HepG2 (cell line): ENCODE results near the gene ABCA13. TPM values are rescaled to one million over a fixed set of nuclear protein-coding genes. Genes with fewer than 3 reads are reported as not detected.

ENCODE experiments used
- ATAC-seq: fragments of 200-7000 bp; cut with Tn5 transposase; 3 replicates; pipeline ENCODE4 v1.9.1; 2020; ENCODE audit warnings: mild to moderate bottlenecking, moderate library complexity
- BruUV-seq: library from RNA; stranded (reverse); fragments of 400-500 nt; replicated peaks from 2 replicates; lab custom pipeline; 2021; lab: Mats Ljungman, UMichigan
- CTCF ChIA-PET: fragments of 300-600 bp; formaldehyde crosslinking; extraction: SDS; loops from one replicate; lab custom pipeline; 2021; ENCODE audit warnings: low total read pairs, inconsistent platforms, low intra/inter-chr PET ratio; lab: Yijun Ruan, JAX
- POLR2A ChIA-PET: fragments of 350-600 bp; sonication (Branson Sonifier 250); formaldehyde crosslinking; loops from one replicate; lab custom pipeline; 2020; ENCODE audit warnings: antibody characterized with exemption, inconsistent platforms; lab: Yijun Ruan, JAX
- DNase-seq: peaks from one replicate; pipeline ENCODE4 v3.0.0-alpha.2; 2015; ENCODE audit warnings: low spot score
- FAIRE-seq: peaks from 3 replicates; lab custom pipeline; 2011; peaks lifted over from hg19 to GRCh38; lab: Jason Lieb, UNC
- H2AFZ ChIP-seq: one replicate; pipeline ENCODE4 v1.6.1; 2011; ENCODE audit warnings: low read length, inconsistent platforms
- H3K27ac ChIP-seq: fragments of 300-600 bp; 3 replicates; pipeline ENCODE4 v1.8.0; 2011; ENCODE audit warnings: mixed run types, mild to moderate bottlenecking, mixed read lengths, low read length, inconsistent platforms; ENCODE audit not compliant: insufficient read depth; ENCODE audit errors: extremely low read length
- H3K27me3 ChIP-seq, 2 experiments: fragments of 200-600 bp in 1 of 2; 2 replicates in 1 of 2; 3 replicates in 1 of 2; pipeline versions ENCODE4 v1.6.0 to v1.8.0; 2011; ENCODE audit warnings: low read length in 2 of 2, mild to moderate bottlenecking in 2 of 2, moderate library complexity in 2 of 2, inconsistent platforms in 1 of 2; ENCODE audit not compliant: insufficient read depth in 2 of 2, control insufficient read depth in 1 of 2
- H3K36me3 ChIP-seq, 2 experiments: fragments of 200-600 bp in 1 of 2; replicated peaks in 1 of 2; 2 replicates in 1 of 2; 3 replicates in 1 of 2; pipeline versions ENCODE4 v1.5.1 to v1.8.0; 2011; ENCODE audit warnings: low read length in 2 of 2, inconsistent platforms in 1 of 2; ENCODE audit not compliant: insufficient read depth in 2 of 2, control insufficient read depth in 1 of 2
- H3K4me1 ChIP-seq: 2 replicates; pipeline ENCODE4 v1.5.1; 2012; ENCODE audit warnings: low read length, inconsistent platforms; ENCODE audit not compliant: insufficient read depth
- H3K4me2 ChIP-seq: 2 replicates; pipeline ENCODE4 v1.6.0; 2011; ENCODE audit warnings: low read depth, low read length, inconsistent platforms
- H3K4me3 ChIP-seq, 3 experiments: fragments of 200-600 bp in 1 of 3; sonication (generic), shearing (Covaris generic) in 1 of 3; replicated peaks in 1 of 3; 2 replicates each; pipeline ENCODE4 v1.5.1; 2011 to 2016; ENCODE audit warnings: low read length in 3 of 3, inconsistent platforms in 2 of 3, low read depth in 2 of 3, mild to moderate bottlenecking in 2 of 3, control low read depth in 1 of 3, mixed read lengths in 1 of 3; ENCODE audit not compliant: insufficient read depth in 1 of 3
- H3K79me2 ChIP-seq: one replicate; pipeline ENCODE4 v1.6.1; 2011; ENCODE audit warnings: low read length, inconsistent platforms; ENCODE audit not compliant: insufficient read depth
- H3K9ac ChIP-seq: 2 replicates; pipeline ENCODE4 v1.6.0; 2011; ENCODE audit warnings: mild to moderate bottlenecking, low read depth, low read length, inconsistent platforms; ENCODE audit not compliant: insufficient read depth
- H3K9me3 ChIP-seq: 2 replicates; pipeline ENCODE4 v1.5.1; 2012; ENCODE audit warnings: mild to moderate bottlenecking, low read length
- H4K20me1 ChIP-seq: 2 replicates; pipeline ENCODE4 v1.6.0; 2011; ENCODE audit warnings: inconsistent platforms, mild to moderate bottlenecking, low read length, moderate library complexity; ENCODE audit not compliant: insufficient read depth
- AGO1 ChIP-seq: fragments of 200-400 bp; formaldehyde crosslinking; IDR thresholded peaks from 2 replicates; pipeline ENCODE4 v1.6.1; 2017; ENCODE audit warnings: mild to moderate bottlenecking, low read depth, low read length, moderate library complexity; ENCODE audit not compliant: poor library complexity, severe bottlenecking
- MBNL3 ChIP-seq: fragments of 250-450 bp; sonication (Bioruptor Pico); conservative IDR thresholded peaks from 2 replicates; pipeline ENCODE4 v1.8.0; 2022; ENCODE audit warnings: mild to moderate bottlenecking, inconsistent platforms
- PHF8 ChIP-seq: sonication (generic); formaldehyde crosslinking; IDR thresholded peaks from 2 replicates; pipeline ENCODE4 v1.5.0; 2020; ENCODE audit warnings: missing genetic modification reagents
- STAG1 ChIP-seq: sonication (generic); formaldehyde crosslinking; IDR thresholded peaks from 2 replicates; pipeline ENCODE4 v1.4.0; 2020; ENCODE audit warnings: missing genetic modification reagents
- YEATS2 ChIP-seq: sonication (generic); formaldehyde crosslinking; IDR thresholded peaks from 2 replicates; pipeline ENCODE4 v1.4.0; 2020; ENCODE audit warnings: missing genetic modification reagents, borderline replicate concordance
- ZBTB1 ChIP-seq: sonication (generic); formaldehyde crosslinking; IDR thresholded peaks from 2 replicates; pipeline ENCODE4 v1.4.0; 2020; ENCODE audit warnings: missing genetic modification reagents, borderline replicate concordance
- ZBTB8A ChIP-seq: sonication (generic); formaldehyde crosslinking; IDR thresholded peaks from 2 replicates; pipeline ENCODE4 v1.4.0; 2020; ENCODE audit warnings: mild to moderate bottlenecking, low read depth, missing genetic modification reagents, borderline replicate concordance
- ZFP82 ChIP-seq: sonication (generic); formaldehyde crosslinking; IDR thresholded peaks from 2 replicates; pipeline ENCODE4 v1.5.1; 2020; ENCODE audit warnings: mild to moderate bottlenecking, missing genetic modification reagents, borderline replicate concordance
- ZNF24 ChIP-seq: fragments of 450-650 bp; IDR thresholded peaks from 2 replicates; pipeline ENCODE4 v1.6.1; 2017; ENCODE audit warnings: antibody characterized with exemption, mild to moderate bottlenecking
- ZNF484 ChIP-seq: sonication (generic); formaldehyde crosslinking; IDR thresholded peaks from 2 replicates; pipeline ENCODE4 v1.5.1; 2020; ENCODE audit warnings: mild to moderate bottlenecking, low read depth, missing genetic modification reagents, borderline replicate concordance
- ZNF660 ChIP-seq: sonication (generic); formaldehyde crosslinking; IDR thresholded peaks from 2 replicates; pipeline ENCODE4 v1.5.1; 2020; ENCODE audit warnings: mild to moderate bottlenecking, low read depth, missing genetic modification reagents, borderline replicate concordance
- ZSCAN31 ChIP-seq: sonication (generic); formaldehyde crosslinking; IDR thresholded peaks from 2 replicates; pipeline ENCODE4 v1.5.0; 2020; ENCODE audit warnings: low read depth, mild to moderate bottlenecking, missing genetic modification reagents
- in situ Hi-C: cut with HindIII; loops from 2 replicates; pipeline ENCODE4 v1.10.0; 2017; ENCODE audit warnings: low pct_unique_long_range_greater_than_20kb; ENCODE audit not compliant: extremely low pct_ligation_motif_present
- intact Hi-C: fragments of 100-400 bp; cut with micrococcal nuclease; formaldehyde crosslinking; loops from one replicate; pipeline ENCODE4 v1.10.0; 2022; ENCODE audit not compliant: unreplicated experiment
- polyA plus RNA-seq, 8 experiments: library from polyadenylated mRNA; depleted of rRNA in 3 of 8; stranded (reverse) in 7 of 8; unstranded in 1 of 8; fragments of >200 nt; fragmentation: Illumina TruSeq in 4 of 8; extraction: Trizol in 4 of 8; gene quantifications; 2 replicates each; pipeline versions ENCODE4 v1.2.1 to v1.2.3, GENCODE V29; 2011 to 2016; ENCODE audit warnings: low read depth in 4 of 8, missing spikeins in 1 of 8, mixed read lengths in 1 of 8; ENCODE audit not compliant: insufficient read depth in 1 of 8
- total RNA-seq, 5 experiments: library from RNA; depleted of rRNA; stranded (reverse); fragments of >200 nt; fragmentation: Illumina TruSeq; extraction: Trizol; gene quantifications; 2 replicates each; pipeline ENCODE4 v1.2.3, GENCODE V29; 2016; ENCODE audit warnings: low read depth in 1 of 5
- TF ChIP-seq, protein P1 (sequence below): sonication (generic); formaldehyde crosslinking; IDR thresholded peaks from 2 replicates; pipeline ENCODE4 v1.5.1; 2020; ENCODE audit warnings: missing genetic modification reagents, mild to moderate bottlenecking, borderline replicate concordance
- TF ChIP-seq, protein P2 (sequence below): sonication (generic); formaldehyde crosslinking; conservative IDR thresholded peaks from 2 replicates; pipeline ENCODE4 v1.4.0; 2020; ENCODE audit warnings: missing genetic modification reagents
- TF ChIP-seq, protein P3 (sequence below): sonication (generic); formaldehyde crosslinking; IDR thresholded peaks from 2 replicates; pipeline ENCODE4 v1.9.0; 2021; ENCODE audit warnings: mild to moderate bottlenecking, missing genetic modification reagents

Gene ABCA13
- total and polyA plus RNA-seq, 2 of the 13 experiments (the other 11 are each of a cell fraction or from before 2014, with no cell fraction given) = 0.03 TPM; not detected in 1

DNA sequence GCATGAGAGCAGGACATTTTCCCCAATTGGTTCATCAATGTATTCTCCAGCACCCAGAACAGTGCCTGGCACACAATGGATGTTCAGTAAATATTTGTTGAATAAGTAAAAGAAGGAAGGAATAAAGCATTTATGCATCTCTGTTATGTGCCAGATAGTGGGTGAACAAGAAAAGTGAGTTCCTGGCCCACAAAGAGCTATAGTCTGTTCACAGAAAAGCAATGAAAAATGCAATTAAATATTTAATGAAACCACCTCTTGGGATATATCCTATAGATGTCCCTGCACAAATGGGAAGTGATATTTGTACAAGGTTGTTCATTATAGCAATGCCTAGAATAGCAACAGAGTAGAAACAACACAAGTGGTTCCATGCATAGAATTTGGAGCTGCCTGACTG lies 2.1 kb downstream of the ABCA13 start:
- DNase-seq (no peak), FAIRE-seq (no peak), ATAC-seq (no peak)
- H3K4me3 ChIP-seq = no peak overlapping the region
- no peak overlapping the region for H3K27ac ChIP-seq
- intact Hi-C loops (no loop called here), in situ Hi-C loops (no loop called here)
- no peaks in the 10 kb centered on the region for H4K20me1 ChIP-seq
- no peak overlapping the region for H3K9ac ChIP-seq
- no peak overlapping the region for H2AFZ ChIP-seq
- no TSS peak for BruUV-seq
- H3K36me3 ChIP-seq = no peaks in the 10 kb centered on the region
- H3K4me2 ChIP-seq = no peak overlapping the region
- POLR2A ChIA-PET = no interaction called here
- H3K9me3 ChIP-seq = no peaks in the 10 kb centered on the region
- H3K79me2 ChIP-seq = no peaks in the 10 kb centered on the region
- CTCF ChIA-PET = no interaction called here
- H3K27me3 ChIP-seq = peaks cover 0 to 8% of the 10 kb centered on the region in 2 experiments; a peak in 2 of 5 replicates
- no peaks in the 10 kb centered on the region for H3K4me1 ChIP-seq
- TF ChIP-seq PHF8 (CRISPR knock-in tag) = no peak
- no peak for TF ChIP-seq YEATS2 (CRISPR knock-in tag)
- TF ChIP-seq, protein P1, sequence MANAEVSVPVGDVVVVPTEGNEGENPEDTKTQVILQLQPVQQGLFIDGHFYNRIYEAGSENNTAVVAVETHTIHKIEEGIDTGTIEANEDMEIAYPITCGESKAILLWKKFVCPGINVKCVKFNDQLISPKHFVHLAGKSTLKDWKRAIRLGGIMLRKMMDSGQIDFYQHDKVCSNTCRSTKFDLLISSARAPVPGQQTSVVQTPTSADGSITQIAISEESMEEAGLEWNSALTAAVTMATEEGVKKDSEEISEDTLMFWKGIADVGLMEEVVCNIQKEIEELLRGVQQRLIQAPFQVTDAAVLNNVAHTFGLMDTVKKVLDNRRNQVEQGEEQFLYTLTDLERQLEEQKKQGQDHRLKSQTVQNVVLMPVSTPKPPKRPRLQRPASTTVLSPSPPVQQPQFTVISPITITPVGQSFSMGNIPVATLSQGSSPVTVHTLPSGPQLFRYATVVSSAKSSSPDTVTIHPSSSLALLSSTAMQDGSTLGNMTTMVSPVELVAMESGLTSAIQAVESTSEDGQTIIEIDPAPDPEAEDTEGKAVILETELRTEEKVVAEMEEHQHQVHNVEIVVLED (CRISPR knock-in tag) = no peak
- no peak for TF ChIP-seq ZSCAN31 (CRISPR knock-in tag)
- TF ChIP-seq MBNL3 = no peak
- no peak for TF ChIP-seq ZNF24
- TF ChIP-seq STAG1 (CRISPR knock-in tag) = no peak
- TF ChIP-seq ZNF660 (CRISPR knock-in tag) = no peak
- TF ChIP-seq ZFP82 (CRISPR knock-in tag) = no peak
- TF ChIP-seq, protein P2, sequence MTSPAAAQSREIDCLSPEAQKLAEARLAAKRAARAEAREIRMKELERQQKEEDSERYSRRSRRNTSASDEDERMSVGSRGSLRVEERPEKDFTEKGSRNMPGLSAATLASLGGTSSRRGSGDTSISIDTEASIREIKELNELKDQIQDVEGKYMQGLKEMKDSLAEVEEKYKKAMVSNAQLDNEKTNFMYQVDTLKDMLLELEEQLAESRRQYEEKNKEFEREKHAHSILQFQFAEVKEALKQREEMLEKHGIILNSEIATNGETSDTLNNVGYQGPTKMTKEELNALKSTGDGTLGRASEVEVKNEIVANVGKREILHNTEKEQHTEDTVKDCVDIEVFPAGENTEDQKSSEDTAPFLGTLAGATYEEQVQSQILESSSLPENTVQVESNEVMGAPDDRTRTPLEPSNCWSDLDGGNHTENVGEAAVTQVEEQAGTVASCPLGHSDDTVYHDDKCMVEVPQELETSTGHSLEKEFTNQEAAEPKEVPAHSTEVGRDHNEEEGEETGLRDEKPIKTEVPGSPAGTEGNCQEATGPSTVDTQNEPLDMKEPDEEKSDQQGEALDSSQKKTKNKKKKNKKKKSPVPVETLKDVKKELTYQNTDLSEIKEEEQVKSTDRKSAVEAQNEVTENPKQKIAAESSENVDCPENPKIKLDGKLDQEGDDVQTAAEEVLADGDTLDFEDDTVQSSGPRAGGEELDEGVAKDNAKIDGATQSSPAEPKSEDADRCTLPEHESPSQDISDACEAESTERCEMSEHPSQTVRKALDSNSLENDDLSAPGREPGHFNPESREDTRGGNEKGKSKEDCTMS (CRISPR knock-in tag) = no peak
- TF ChIP-seq ZBTB8A (CRISPR knock-in tag) = no peak
- TF ChIP-seq, protein P3, sequence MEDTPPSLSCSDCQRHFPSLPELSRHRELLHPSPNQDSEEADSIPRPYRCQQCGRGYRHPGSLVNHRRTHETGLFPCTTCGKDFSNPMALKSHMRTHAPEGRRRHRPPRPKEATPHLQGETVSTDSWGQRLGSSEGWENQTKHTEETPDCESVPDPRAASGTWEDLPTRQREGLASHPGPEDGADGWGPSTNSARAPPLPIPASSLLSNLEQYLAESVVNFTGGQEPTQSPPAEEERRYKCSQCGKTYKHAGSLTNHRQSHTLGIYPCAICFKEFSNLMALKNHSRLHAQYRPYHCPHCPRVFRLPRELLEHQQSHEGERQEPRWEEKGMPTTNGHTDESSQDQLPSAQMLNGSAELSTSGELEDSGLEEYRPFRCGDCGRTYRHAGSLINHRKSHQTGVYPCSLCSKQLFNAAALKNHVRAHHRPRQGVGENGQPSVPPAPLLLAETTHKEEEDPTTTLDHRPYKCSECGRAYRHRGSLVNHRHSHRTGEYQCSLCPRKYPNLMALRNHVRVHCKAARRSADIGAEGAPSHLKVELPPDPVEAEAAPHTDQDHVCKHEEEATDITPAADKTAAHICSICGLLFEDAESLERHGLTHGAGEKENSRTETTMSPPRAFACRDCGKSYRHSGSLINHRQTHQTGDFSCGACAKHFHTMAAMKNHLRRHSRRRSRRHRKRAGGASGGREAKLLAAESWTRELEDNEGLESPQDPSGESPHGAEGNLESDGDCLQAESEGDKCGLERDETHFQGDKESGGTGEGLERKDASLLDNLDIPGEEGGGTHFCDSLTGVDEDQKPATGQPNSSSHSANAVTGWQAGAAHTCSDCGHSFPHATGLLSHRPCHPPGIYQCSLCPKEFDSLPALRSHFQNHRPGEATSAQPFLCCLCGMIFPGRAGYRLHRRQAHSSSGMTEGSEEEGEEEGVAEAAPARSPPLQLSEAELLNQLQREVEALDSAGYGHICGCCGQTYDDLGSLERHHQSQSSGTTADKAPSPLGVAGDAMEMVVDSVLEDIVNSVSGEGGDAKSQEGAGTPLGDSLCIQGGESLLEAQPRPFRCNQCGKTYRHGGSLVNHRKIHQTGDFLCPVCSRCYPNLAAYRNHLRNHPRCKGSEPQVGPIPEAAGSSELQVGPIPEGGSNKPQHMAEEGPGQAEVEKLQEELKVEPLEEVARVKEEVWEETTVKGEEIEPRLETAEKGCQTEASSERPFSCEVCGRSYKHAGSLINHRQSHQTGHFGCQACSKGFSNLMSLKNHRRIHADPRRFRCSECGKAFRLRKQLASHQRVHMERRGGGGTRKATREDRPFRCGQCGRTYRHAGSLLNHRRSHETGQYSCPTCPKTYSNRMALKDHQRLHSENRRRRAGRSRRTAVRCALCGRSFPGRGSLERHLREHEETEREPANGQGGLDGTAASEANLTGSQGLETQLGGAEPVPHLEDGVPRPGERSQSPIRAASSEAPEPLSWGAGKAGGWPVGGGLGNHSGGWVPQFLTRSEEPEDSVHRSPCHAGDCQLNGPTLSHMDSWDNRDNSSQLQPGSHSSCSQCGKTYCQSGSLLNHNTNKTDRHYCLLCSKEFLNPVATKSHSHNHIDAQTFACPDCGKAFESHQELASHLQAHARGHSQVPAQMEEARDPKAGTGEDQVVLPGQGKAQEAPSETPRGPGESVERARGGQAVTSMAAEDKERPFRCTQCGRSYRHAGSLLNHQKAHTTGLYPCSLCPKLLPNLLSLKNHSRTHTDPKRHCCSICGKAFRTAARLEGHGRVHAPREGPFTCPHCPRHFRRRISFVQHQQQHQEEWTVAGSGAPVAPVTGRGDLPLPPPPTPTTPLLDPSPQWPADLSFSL (CRISPR knock-in tag) = no peak
- TF ChIP-seq ZBTB1 (CRISPR knock-in tag) = no peak
- TF ChIP-seq ZNF484 (CRISPR knock-in tag) = no peak
- no peak for TF ChIP-seq AGO1
